GM23338 (cell line): Measurements from ENCODE around the gene SNX14.

Experiments
- CTCF ChIP-seq, 2 experiments: fragments of 200-600 bp in 1 of 2; sonication (generic) in 1 of 2; conservative IDR thresholded peaks; 2 replicates each; pipeline versions ENCODE4 v1.5.1 to v1.6.1; 2016 to 2017; ENCODE audit warnings: antibody characterized with exemption in 2 of 2, low read depth in 2 of 2, mild to moderate bottlenecking in 2 of 2, moderate library complexity in 1 of 2
- ETS1 ChIP-seq: IDR thresholded peaks from 2 replicates; pipeline ENCODE4 v1.6.1; 2016; ENCODE audit warnings: antibody characterized with exemption
- EZH2 ChIP-seq: fragments of 200-600 bp; sonication (generic); IDR thresholded peaks from one replicate; pipeline ENCODE4 v1.8.0; 2017; ENCODE audit warnings: antibody characterized with exemption, mild to moderate bottlenecking, low read depth; ENCODE audit not compliant: unreplicated experiment
- EZH2phosphoT487 ChIP-seq: fragments of 200-600 bp; sonication (generic); IDR thresholded peaks from one replicate; pipeline ENCODE4 v1.8.1; 2018; ENCODE audit warnings: antibody characterized with exemption; ENCODE audit not compliant: unreplicated experiment
- POLR2AphosphoS5 ChIP-seq: IDR thresholded peaks from 2 replicates; pipeline ENCODE4 v1.6.1; 2016; ENCODE audit warnings: antibody characterized with exemption, low read depth
- TF ChIP-seq, protein P1 (sequence below): IDR thresholded peaks from one replicate; pipeline ENCODE4 v1.6.1; 2018; ENCODE audit warnings: antibody characterized with exemption; ENCODE audit not compliant: unreplicated experiment

- TF ChIP-seq CTCF (conservative IDR thresholded peaks at IDR 0.05; ENCODE audit: low read depth in 2 of 2) = no peak
- no peak for TF ChIP-seq EZH2phosphoT487
- no peak for TF ChIP-seq ETS1
- TF ChIP-seq EZH2 = no peak
- TF ChIP-seq POLR2AphosphoS5 = no peak
- TF ChIP-seq, protein P1, sequence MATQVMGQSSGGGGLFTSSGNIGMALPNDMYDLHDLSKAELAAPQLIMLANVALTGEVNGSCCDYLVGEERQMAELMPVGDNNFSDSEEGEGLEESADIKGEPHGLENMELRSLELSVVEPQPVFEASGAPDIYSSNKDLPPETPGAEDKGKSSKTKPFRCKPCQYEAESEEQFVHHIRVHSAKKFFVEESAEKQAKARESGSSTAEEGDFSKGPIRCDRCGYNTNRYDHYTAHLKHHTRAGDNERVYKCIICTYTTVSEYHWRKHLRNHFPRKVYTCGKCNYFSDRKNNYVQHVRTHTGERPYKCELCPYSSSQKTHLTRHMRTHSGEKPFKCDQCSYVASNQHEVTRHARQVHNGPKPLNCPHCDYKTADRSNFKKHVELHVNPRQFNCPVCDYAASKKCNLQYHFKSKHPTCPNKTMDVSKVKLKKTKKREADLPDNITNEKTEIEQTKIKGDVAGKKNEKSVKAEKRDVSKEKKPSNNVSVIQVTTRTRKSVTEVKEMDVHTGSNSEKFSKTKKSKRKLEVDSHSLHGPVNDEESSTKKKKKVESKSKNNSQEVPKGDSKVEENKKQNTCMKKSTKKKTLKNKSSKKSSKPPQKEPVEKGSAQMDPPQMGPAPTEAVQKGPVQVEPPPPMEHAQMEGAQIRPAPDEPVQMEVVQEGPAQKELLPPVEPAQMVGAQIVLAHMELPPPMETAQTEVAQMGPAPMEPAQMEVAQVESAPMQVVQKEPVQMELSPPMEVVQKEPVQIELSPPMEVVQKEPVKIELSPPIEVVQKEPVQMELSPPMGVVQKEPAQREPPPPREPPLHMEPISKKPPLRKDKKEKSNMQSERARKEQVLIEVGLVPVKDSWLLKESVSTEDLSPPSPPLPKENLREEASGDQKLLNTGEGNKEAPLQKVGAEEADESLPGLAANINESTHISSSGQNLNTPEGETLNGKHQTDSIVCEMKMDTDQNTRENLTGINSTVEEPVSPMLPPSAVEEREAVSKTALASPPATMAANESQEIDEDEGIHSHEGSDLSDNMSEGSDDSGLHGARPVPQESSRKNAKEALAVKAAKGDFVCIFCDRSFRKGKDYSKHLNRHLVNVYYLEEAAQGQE = no peak
Measured at GRCh38 chr6:85482206-85482904, 111.3 kb downstream of the SNX14 start.
